Activated CD8-positive, alpha-beta memory T cell treated with anti-CD3 and anti-CD28 coated beads for 4 hours (primary cell): ENCODE measurements around the gene ITGAV.

ENCODE experiments used
- DNase-seq, 2 donors: peaks; one replicate each; pipeline ENCODE4 v3.0.0-alpha.2; 2020; ENCODE audit warnings: low read depth in 2 of 2

ITGAV gene

GRCh38 chr2:186612555-186613440 is 22.9 kb downstream of the ITGAV start:
- no peak for DNase-seq

- DNase-seq, result no peak
Measured at GRCh38 chr2:186614373-186614772, 24.5 kb downstream of the ITGAV start.

GRCh38 chr2:186617148-186617547 is 27.3 kb downstream of the ITGAV start:
- DNase-seq, result no peak

- DNase-seq, result no peak
Measured at GRCh38 chr2:186617771-186618170, 27.9 kb downstream of the ITGAV start.

GRCh38 chr2:186618696-186619095 is 28.8 kb downstream of the ITGAV start:
- DNase-seq, result no peak

GRCh38 chr2:186623084-186623483 is 33.2 kb downstream of the ITGAV start:
- no peak for DNase-seq

GRCh38 chr2:186624276-186624675 is 34.4 kb downstream of the ITGAV start:
- DNase-seq, result no peak

- no peak for DNase-seq
Measured at GRCh38 chr2:186629250-186629996, 39.6 kb downstream of the ITGAV start.

- no peak for DNase-seq
Measured at GRCh38 chr2:186632417-186632816, 42.6 kb downstream of the ITGAV start.

GRCh38 chr2:186634701-186635100 is 44.8 kb downstream of the ITGAV start:
- DNase-seq, result no peak

GRCh38 chr2:186636800-186637496 is 47.1 kb downstream of the ITGAV start:
- DNase-seq, result no peak

- no peak for DNase-seq
Measured at GRCh38 chr2:186637497-186637800, 47.6 kb downstream of the ITGAV start.

GRCh38 chr2:186639939-186640338 is 50.1 kb downstream of the ITGAV start:
- DNase-seq, result no peak

GRCh38 chr2:186641132-186641806 is 51.4 kb downstream of the ITGAV start:
- no peak for DNase-seq

- peak in 1 of 2 donors; percentile 3 for DNase-seq
Measured at GRCh38 chr2:186641807-186642321, 52.0 kb downstream of the ITGAV start.

GRCh38 chr2:186644791-186645190 is 54.9 kb downstream of the ITGAV start:
- DNase-seq, result no peak

GRCh38 chr2:186645999-186646398 is 56.1 kb downstream of the ITGAV start:
- DNase-seq, result no peak

GRCh38 chr2:186648130-186648529 is 58.3 kb downstream of the ITGAV start:
- DNase-seq, result no peak

GRCh38 chr2:186653511-186653910 is 63.7 kb downstream of the ITGAV start:
- no peak for DNase-seq

GRCh38 chr2:186659383-186659782 is 69.5 kb downstream of the ITGAV start:
- no peak for DNase-seq

GRCh38 chr2:186664385-186665043 is 74.7 kb downstream of the ITGAV start:
- DNase-seq, result no peak
